CD4-positive, alpha-beta memory T cell (primary cell): ENCODE results near the gene NCK2. TPM values are rescaled to one million over a fixed set of nuclear protein-coding genes. Genes with fewer than 3 reads are reported as not detected.
"Not testable (repeated sequence)": the region's sequence is repeated elsewhere in the genome, so short reads cannot be mapped to it uniquely, and the experiment has no call there.

ENCODE experiments used
- CTCF ChIA-PET: fragments of 350-600 bp; sonication (Branson Sonifier 250); formaldehyde crosslinking; loops from one replicate; lab custom pipeline; 2021; ENCODE audit warnings: inconsistent platforms; ENCODE audit not compliant: partially characterized antibody; lab: Charles Lee
- POLR2A ChIA-PET: fragments of 350-600 bp; sonication (Branson Sonifier 250); formaldehyde crosslinking; loops from one replicate; lab custom pipeline; 2021; ENCODE audit not compliant: partially characterized antibody; lab: Charles Lee
- DNase-seq, 5 donors: peaks; one replicate each; pipeline versions ENCODE4 v3.0.0 to v3.0.0-alpha.2; 2020 to 2022; ENCODE audit warnings: mixed read lengths in 1 of 5
- H3K27ac ChIP-seq: one replicate; pipeline ENCODE4 v1.7.0; 2013; ENCODE audit warnings: low read depth, low read length
- H3K27me3 ChIP-seq: 2 replicates; pipeline ENCODE4 v1.7.0; 2013; ENCODE audit warnings: mild to moderate bottlenecking, low read length, moderate library complexity; ENCODE audit not compliant: insufficient read depth
- H3K36me3 ChIP-seq: 2 replicates; pipeline ENCODE4 v1.7.0; 2013; ENCODE audit warnings: mild to moderate bottlenecking, low read length, moderate library complexity; ENCODE audit not compliant: insufficient read depth
- H3K4me1 ChIP-seq: 2 replicates; pipeline ENCODE4 v1.7.0; 2013; ENCODE audit warnings: mild to moderate bottlenecking, low read length, moderate library complexity; ENCODE audit not compliant: insufficient read depth
- H3K4me3 ChIP-seq, 2 donors: one replicate each; pipeline ENCODE4 v1.7.0; 2013; ENCODE audit warnings: low read length in 2 of 2, mild to moderate bottlenecking in 1 of 2
- H3K9me3 ChIP-seq, 2 donors: one replicate each; pipeline ENCODE4 v1.7.0; 2013; ENCODE audit warnings: low read length in 2 of 2, control low read depth in 1 of 2; ENCODE audit not compliant: control insufficient read depth in 1 of 2
- H3K27ac Mint-ChIP-seq, 7 donors: one replicate each; pipeline ENCODE4 v1.8.0; 2020 to 2021; ENCODE audit warnings: mixed read lengths in 7 of 7, mild to moderate bottlenecking in 6 of 7, inconsistent platforms in 3 of 7, moderate library complexity in 3 of 7
- H3K27me3 Mint-ChIP-seq, 2 donors: one replicate each; pipeline ENCODE4 v1.8.0; 2020 to 2021; ENCODE audit warnings: mixed read lengths in 2 of 2
- H3K36me3 Mint-ChIP-seq, 2 donors: one replicate each; pipeline ENCODE4 v1.8.0; 2020 to 2021; ENCODE audit warnings: mixed read lengths in 2 of 2, inconsistent platforms in 1 of 2, mild to moderate bottlenecking in 1 of 2
- H3K4me1 Mint-ChIP-seq, 4 donors: one replicate each; pipeline ENCODE4 v1.8.0; 2020 to 2021; ENCODE audit warnings: mixed read lengths in 4 of 4, mild to moderate bottlenecking in 1 of 4
- H3K4me3 Mint-ChIP-seq, 8 donors: one replicate each; pipeline ENCODE4 v1.8.0; 2020 to 2021; ENCODE audit warnings: mixed read lengths in 8 of 8, mild to moderate bottlenecking in 7 of 8, moderate library complexity in 6 of 8, inconsistent platforms in 3 of 8
- H3K9me3 Mint-ChIP-seq, 8 donors: one replicate each; pipeline ENCODE4 v1.8.0; 2020 to 2021; ENCODE audit warnings: mixed read lengths in 8 of 8, mild to moderate bottlenecking in 5 of 8, inconsistent platforms in 3 of 8, moderate library complexity in 1 of 8
- intact Hi-C: fragments of 100-400 bp; cut with micrococcal nuclease; formaldehyde crosslinking; loops from one replicate; pipeline ENCODE4 v1.15.1; 2023
- polyA plus RNA-seq, 2 donors: library from polyadenylated mRNA; unstranded; fragments of 300-500 nt; fragmentation: Illumina TruSeq; gene quantifications; one replicate each; pipeline ENCODE4 v1.2.3, GENCODE V29; 2021
- total RNA-seq, 2 experiments: library from RNA; stranded (reverse); gene quantifications; one replicate each; pipeline ENCODE4 v1.2.3, GENCODE V29; 2021

Gene NCK2
- total and polyA plus RNA-seq, 4 experiments from 2014 or later, result 58.0 to 98.6 (median 87.3) TPM

- peaks cover 76 to 100% (median 93%) of the 10 kb centered on the region in 4 donors for H3K4me1 Mint-ChIP-seq
- peak overlapping the region; percentile 82 to 97 (median 93) for H3K27ac Mint-ChIP-seq
- peak overlapping the region; percentile 55 to 86 (median 74) for H3K4me3 Mint-ChIP-seq
- H3K36me3 Mint-ChIP-seq, result peaks cover 32 to 58% of the 10 kb centered on the region in 2 donors
- H3K27me3 Mint-ChIP-seq, result no peaks in the 10 kb centered on the region
- Histone ChIP-seq H3K4me1 (peaks cover 100% of the 10 kb centered on the region), H3K27ac (peak overlapping the region; percentile 76), H3K9me3 (no peaks in the 10 kb centered on the region), H3K27me3 (no peaks in the 10 kb centered on the region), H3K4me3 (peak overlapping the region; percentile 31 to 32), H3K36me3 (peaks cover 5% of the 10 kb centered on the region)
- POLR2A ChIA-PET, result interaction anchor here (0.9 to 5.6 kb wide), 13 partner anchors 7 to 407 kb away, joined by 3 to 88 read pairs (median 9); no protein-coding TSS in a partner anchor
- no peak for DNase-seq
- CTCF ChIA-PET, result interaction anchor here (0.5 to 5.1 kb wide), 12 partner anchors 8 to 352 kb away, joined by 3 to 45 read pairs (median 4); partner anchors contain the start of gene NCK2
- intact Hi-C loops, result no loop called here
- no peaks in the 10 kb centered on the region for H3K9me3 Mint-ChIP-seq
Measured at GRCh38 chr2:105753380-105753779, 8.7 kb downstream of the NCK2 start.

- ChIA-PET POLR2A (interaction anchor here (0.9 to 5.6 kb wide), 12 partner anchors 7 to 407 kb away, joined by 3 to 88 read pairs (median 10); no protein-coding TSS in a partner anchor), CTCF (interaction anchor here (0.6 to 5.1 kb wide), 10 partner anchors 8 to 351 kb away, joined by 3 to 45 read pairs (median 5); partner anchors contain the start of gene NCK2)
- Mint-ChIP-seq H3K4me3 (peak overlapping the region; percentile 47 to 86 (median 74)), H3K9me3 (no peaks in the 10 kb centered on the region), H3K27me3 (no peaks in the 10 kb centered on the region), H3K27ac (peak overlapping the region; percentile 82 to 97 (median 93)), H3K4me1 (peaks cover 76 to 100% (median 92%) of the 10 kb centered on the region in 4 donors), H3K36me3 (peaks cover 34 to 58% of the 10 kb centered on the region in 2 donors)
- H3K9me3 ChIP-seq, result no peaks in the 10 kb centered on the region
- H3K4me1 ChIP-seq, result peaks cover 100% of the 10 kb centered on the region
- peaks cover 5% of the 10 kb centered on the region for H3K36me3 ChIP-seq
- peak overlapping the region; percentile 76 for H3K27ac ChIP-seq
- H3K27me3 ChIP-seq, result no peaks in the 10 kb centered on the region
- H3K4me3 ChIP-seq, result peak overlapping the region; percentile 31 to 32
- DNase-seq, result peak; percentile 67 to 80 (median 74)
- intact Hi-C loops, result loop anchor here (1.0 kb wide), 1 partner anchor 8 kb away; no protein-coding TSS in a partner anchor
Measured at GRCh38 chr2:105754011-105754410, 9.3 kb downstream of the NCK2 start.

GRCh38 chr2:105754994-105755393, 10.3 kb downstream of the NCK2 start:
- H3K27ac ChIP-seq, result peak overlapping the region; percentile 76
- H3K4me1 ChIP-seq, result peaks cover 100% of the 10 kb centered on the region
- peak overlapping the region; percentile 47 to 86 (median 74) for H3K4me3 Mint-ChIP-seq
- ChIA-PET CTCF (interaction anchor here (1.0 to 5.1 kb wide), 7 partner anchors 8 to 178 kb away, joined by 3 to 45 read pairs (median 5); partner anchors contain the start of gene NCK2), POLR2A (interaction anchor here (0.6 to 5.6 kb wide), 15 partner anchors 8 to 340 kb away, joined by 3 to 88 read pairs (median 7); no protein-coding TSS in a partner anchor)
- DNase-seq, result no peak
- H3K27me3 ChIP-seq, result no peaks in the 10 kb centered on the region
- intact Hi-C loops, result loop anchor here (1.0 kb wide), 1 partner anchor 9 kb away; no protein-coding TSS in a partner anchor
- H3K9me3 Mint-ChIP-seq, result no peaks in the 10 kb centered on the region
- H3K9me3 ChIP-seq, result no peaks in the 10 kb centered on the region
- H3K36me3 Mint-ChIP-seq, result peaks cover 40 to 57% of the 10 kb centered on the region in 2 donors
- H3K36me3 ChIP-seq, result peaks cover 5% of the 10 kb centered on the region
- H3K27ac Mint-ChIP-seq, result peak overlapping the region; percentile 82 to 97 (median 93)
- H3K4me1 Mint-ChIP-seq, result peaks cover 77 to 100% (median 92%) of the 10 kb centered on the region in 4 donors
- no peaks in the 10 kb centered on the region for H3K27me3 Mint-ChIP-seq
- peak overlapping the region in 1 of 2 donors; percentile 22 for H3K4me3 ChIP-seq

GRCh38 chr2:105755895-105756294, 11.2 kb downstream of the NCK2 start:
- H3K9me3 Mint-ChIP-seq, result no peaks in the 10 kb centered on the region
- POLR2A ChIA-PET, result interaction anchor here (0.8 to 5.6 kb wide), 15 partner anchors 7 to 341 kb away, joined by 3 to 88 read pairs (median 5); no protein-coding TSS in a partner anchor

GRCh38 chr2:105756435-105756834, 11.7 kb downstream of the NCK2 start:
- no peak for DNase-seq
- Histone ChIP-seq H3K36me3 (peaks cover 5% of the 10 kb centered on the region), H3K4me1 (peaks cover 100% of the 10 kb centered on the region), H3K4me3 (no peak overlapping the region), H3K9me3 (no peaks in the 10 kb centered on the region), H3K27ac (peak overlapping the region; percentile 76), H3K27me3 (no peaks in the 10 kb centered on the region)
- H3K4me3 Mint-ChIP-seq, result peak overlapping the region; percentile 40 to 86 (median 76)
- peak overlapping the region; percentile 82 to 97 (median 93) for H3K27ac Mint-ChIP-seq
- no peaks in the 10 kb centered on the region for H3K9me3 Mint-ChIP-seq
- ChIA-PET POLR2A (interaction anchor here (0.8 to 5.6 kb wide), 12 partner anchors 9 to 340 kb away, joined by 3 to 88 read pairs (median 6); no protein-coding TSS in a partner anchor), CTCF (interaction anchor here (1.1 to 5.1 kb wide), 2 partner anchors 16 to 32 kb away, joined by 3 to 45 read pairs; no protein-coding TSS in a partner anchor)
- intact Hi-C loops, result no loop called here
- H3K4me1 Mint-ChIP-seq, result peaks cover 75 to 100% (median 91%) of the 10 kb centered on the region in 4 donors
- no peaks in the 10 kb centered on the region for H3K27me3 Mint-ChIP-seq
- H3K36me3 Mint-ChIP-seq, result peaks cover 26 to 45% of the 10 kb centered on the region in 2 donors

More at GRCh38 chr2:105755895-105756294, 11.2 kb downstream of the NCK2 start:
- no peaks in the 10 kb centered on the region for H3K27me3 ChIP-seq
- H3K4me1 ChIP-seq, result peaks cover 100% of the 10 kb centered on the region
- H3K36me3 Mint-ChIP-seq, result peaks cover 31 to 51% of the 10 kb centered on the region in 2 donors
- CTCF ChIA-PET, result interaction anchor here (0.9 to 5.1 kb wide), 8 partner anchors 8 to 179 kb away, joined by 3 to 45 read pairs (median 5); partner anchors contain the start of gene NCK2
- H3K27me3 Mint-ChIP-seq, result no peaks in the 10 kb centered on the region
- intact Hi-C loops, result no loop called here
- peak overlapping the region; percentile 82 to 97 (median 93) for H3K27ac Mint-ChIP-seq
- DNase-seq, result peak in 4 of 5 donors; percentile 55 to 78 (median 60)
- H3K27ac ChIP-seq, result peak overlapping the region; percentile 76
- H3K4me3 ChIP-seq, result peak overlapping the region in 1 of 2 donors; percentile 39
- peaks cover 77 to 100% (median 92%) of the 10 kb centered on the region in 4 donors for H3K4me1 Mint-ChIP-seq
- peaks cover 5% of the 10 kb centered on the region for H3K36me3 ChIP-seq
- H3K4me3 Mint-ChIP-seq, result peak overlapping the region; percentile 40 to 86 (median 76)
- H3K9me3 ChIP-seq, result no peaks in the 10 kb centered on the region

GRCh38 chr2:105756865-105757264, 12.2 kb downstream of the NCK2 start:
- H3K27me3 Mint-ChIP-seq, H3K36me3 ChIP-seq, H3K9me3 ChIP-seq, H3K27me3 ChIP-seq, DNase-seq, H3K9me3 Mint-ChIP-seq, intact Hi-C loops, H3K4me3 ChIP-seq: not testable (repeated sequence)
- H3K27ac ChIP-seq, result peak overlapping the region; percentile 76
- H3K4me1 ChIP-seq, result peaks cover 100% of the 10 kb centered on the region
- Mint-ChIP-seq H3K27ac (peak overlapping the region; percentile 82 to 97 (median 93)), H3K36me3 (peaks cover 23 to 45% of the 10 kb centered on the region in 2 donors), H3K4me1 (peaks cover 75 to 100% (median 91%) of the 10 kb centered on the region in 4 donors), H3K4me3 (peak overlapping the region; percentile 40 to 86 (median 68))
- ChIA-PET POLR2A (interaction anchor here (0.8 to 5.6 kb wide), 6 partner anchors 10 to 26 kb away, joined by 3 to 88 read pairs (median 15); no protein-coding TSS in a partner anchor), CTCF (interaction anchor here (1.4 to 5.1 kb wide), 2 partner anchors 11 to 31 kb away, joined by 4 to 45 read pairs; no protein-coding TSS in a partner anchor)
